ENCODE measurements around the gene NCKIPSD.
"Not testable (repeated sequence)": the region's sequence is repeated elsewhere in the genome, so short reads cannot be mapped to it uniquely, and the experiment has no call there.

The NCKIPSD gene

GRCh38 chr3:48685603-48686511, at the start of gene NCKIPSD:
Gene NCKIPSD, minus strand, starts transcription at chr3:48685915. Its CDS starts 108 bp downstream, at chr3:48685807.
- peak; percentile 84 for DNase-seq (ENCODE audit: low spot score)

GRCh38 chr3:48735075-48735767, 49.5 kb upstream of the NCKIPSD start:
- DNase-seq (ENCODE audit: low spot score) = not testable (repeated sequence)

- DNase-seq (ENCODE audit: low spot score) = not testable (repeated sequence)
Measured at GRCh38 chr3:48734541-48734940, 48.8 kb upstream of the NCKIPSD start.

- DNase-seq (ENCODE audit: low spot score) = not testable (repeated sequence)
Measured at GRCh38 chr3:48733752-48734518, 48.2 kb upstream of the NCKIPSD start.

- no peak for DNase-seq (ENCODE audit: low spot score)
Measured at GRCh38 chr3:48727511-48727910, 41.8 kb upstream of the NCKIPSD start.

- not testable (repeated sequence) for DNase-seq (ENCODE audit: low spot score)
Measured at GRCh38 chr3:48725185-48725855, 39.6 kb upstream of the NCKIPSD start.

- DNase-seq (ENCODE audit: low spot score) = no peak
Measured at GRCh38 chr3:48723725-48724124, 38.0 kb upstream of the NCKIPSD start.

GRCh38 chr3:48723293-48723692, 37.6 kb upstream of the NCKIPSD start:
- not testable (repeated sequence) for DNase-seq (ENCODE audit: low spot score)

- DNase-seq (ENCODE audit: low spot score) = peak; percentile 98
Measured at GRCh38 chr3:48716982-48717746, 31.4 kb upstream of the NCKIPSD start, which contains the start of gene IP6K2. Gene IP6K2, minus strand, starts transcription at chr3:48717221. Its CDS starts 21,930 bp downstream, at chr3:48695291.

- peak; percentile 38 for DNase-seq (ENCODE audit: low spot score)
Measured at GRCh38 chr3:48716508-48716981, 30.8 kb upstream of the NCKIPSD start.

GRCh38 chr3:48715174-48715800, 29.6 kb upstream of the NCKIPSD start:
- DNase-seq (ENCODE audit: low spot score) = peak; percentile 52

GRCh38 chr3:48711727-48712126, 26.0 kb upstream of the NCKIPSD start:
- DNase-seq (ENCODE audit: low spot score) = no peak

- DNase-seq (ENCODE audit: low spot score) = no peak
Measured at GRCh38 chr3:48709051-48709461, 23.3 kb upstream of the NCKIPSD start.

GRCh38 chr3:48708481-48708889, 22.8 kb upstream of the NCKIPSD start:
- DNase-seq (ENCODE audit: low spot score) = peak; percentile 57

GRCh38 chr3:48707157-48707556, 21.4 kb upstream of the NCKIPSD start:
- no peak for DNase-seq (ENCODE audit: low spot score)

GRCh38 chr3:48702320-48702920, 16.7 kb upstream of the NCKIPSD start:
- no peak for DNase-seq (ENCODE audit: low spot score)

- no peak for DNase-seq (ENCODE audit: low spot score)
Measured at GRCh38 chr3:48700731-48701405, 15.2 kb upstream of the NCKIPSD start.

- no peak for DNase-seq (ENCODE audit: low spot score)
Measured at GRCh38 chr3:48698891-48699290, 13.2 kb upstream of the NCKIPSD start.

- no peak for DNase-seq (ENCODE audit: low spot score)
Measured at GRCh38 chr3:48697952-48698351, 12.2 kb upstream of the NCKIPSD start.

Measured in RKO (cell line).